ENCODE results near the gene RNU6-1. TPM values are rescaled to one million over a fixed set of nuclear protein-coding genes. Genes with fewer than 3 reads are reported as not detected.

RNU6-1 gene
- total and polyA plus RNA-seq, 2 donors (not counting 1 experiment from before 2014, with no cell fraction given), result not detected

DNA sequence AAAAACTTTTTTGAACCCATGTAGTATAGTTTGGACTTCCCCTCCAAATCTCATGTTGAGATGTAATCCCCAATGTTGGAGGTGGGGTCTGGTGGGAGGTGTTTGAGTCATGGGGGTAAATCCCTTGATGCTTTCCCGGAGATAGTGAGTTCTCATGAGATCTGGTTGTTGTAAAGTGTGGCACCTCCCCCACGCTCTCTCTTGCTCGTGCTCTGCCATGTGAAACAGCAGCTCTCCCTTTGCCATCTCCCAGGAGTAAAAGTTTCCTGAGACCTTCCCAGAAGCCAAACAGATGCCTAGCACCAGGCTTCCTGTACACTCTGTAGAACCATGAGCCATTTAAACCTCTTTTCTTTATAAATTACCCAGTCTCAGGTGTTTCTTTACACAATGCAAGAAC, 16.0 kb upstream of the RNU6-1 start:
- ChIA-PET POLR2A (no interaction called here), CTCF (no interaction called here)
- H3K36me3 ChIP-seq (replicated peaks in 1 of 2; ENCODE audit: control extremely low read depth in 1 of 2, control insufficient read depth in 1 of 2, extremely low read depth in 1 of 2, insufficient read depth in 2 of 2, low read length in 1 of 2), result no peaks in the 10 kb centered on the region
- intact Hi-C loops (cut with micrococcal nuclease), result no loop called here
- H3K4me3 Mint-ChIP-seq, result no peak overlapping the region
- no peak overlapping the region for H3K27ac ChIP-seq (ENCODE audit: low read length in 2 of 2)
- H2AFZ ChIP-seq (ENCODE audit: insufficient read depth, low read depth, low read length, poor library complexity, severe bottlenecking), result no peak overlapping the region
- no peaks in the 10 kb centered on the region for H3K27me3 ChIP-seq (replicated peaks in 1 of 4; ENCODE audit: control extremely low read depth in 1 of 4, control insufficient read depth in 3 of 4, insufficient read depth in 4 of 4, low read length in 3 of 4)
- no peaks in the 10 kb centered on the region for H4K20me1 ChIP-seq (ENCODE audit: control insufficient read depth, insufficient read depth, low read length, poor library complexity, severe bottlenecking)
- H3K79me2 ChIP-seq (ENCODE audit: control insufficient read depth, insufficient read depth, low read length), result no peaks in the 10 kb centered on the region
- peaks cover 3 to 12% of the 10 kb centered on the region in 2 donors for H3K4me1 ChIP-seq (ENCODE audit: control insufficient read depth in 2 of 2, insufficient read depth in 2 of 2, low read length in 2 of 2)
- DNase-seq (no peak), ATAC-seq (ENCODE audit: low read depth) (no peak)
- TF ChIP-seq EZH2 (IDR thresholded peaks at IDR 0.05; ENCODE audit: borderline replicate concordance, insufficient read depth, low read depth, low read length, poor library complexity, severe bottlenecking) (no peak), CTCF (IDR thresholded peaks at IDR 0.05) (no peak)
- no peak overlapping the region for H3K27ac Mint-ChIP-seq
- no peaks in the 10 kb centered on the region for H3K27me3 Mint-ChIP-seq
- peaks cover 0 to 10% (median 0%) of the 10 kb centered on the region in 3 donors for H3K9me3 ChIP-seq (ENCODE audit: control extremely low read depth in 1 of 3, control insufficient read depth in 2 of 3, insufficient read depth in 1 of 3, low read length in 2 of 3)
- no peaks in the 10 kb centered on the region for H3K9me3 Mint-ChIP-seq (ENCODE audit: insufficient read depth)
- 0% methylated on average over 2 of the region's 3 CpGs for WGBS (ENCODE audit: insufficient coverage)
- no peak overlapping the region for H3K9ac ChIP-seq (ENCODE audit: low read length)
- peaks cover 16% of the 10 kb centered on the region for H3K4me1 Mint-ChIP-seq
- no peak overlapping the region for H3K4me2 ChIP-seq (replicated peaks; ENCODE audit: low read depth, low read length, poor library complexity, severe bottlenecking)
- no peak overlapping the region for H3K4me3 ChIP-seq (ENCODE audit: control extremely low read depth in 1 of 5, extremely low read depth in 1 of 5, insufficient read depth in 1 of 5, low read depth in 2 of 5, low read length in 4 of 5)

DNA sequence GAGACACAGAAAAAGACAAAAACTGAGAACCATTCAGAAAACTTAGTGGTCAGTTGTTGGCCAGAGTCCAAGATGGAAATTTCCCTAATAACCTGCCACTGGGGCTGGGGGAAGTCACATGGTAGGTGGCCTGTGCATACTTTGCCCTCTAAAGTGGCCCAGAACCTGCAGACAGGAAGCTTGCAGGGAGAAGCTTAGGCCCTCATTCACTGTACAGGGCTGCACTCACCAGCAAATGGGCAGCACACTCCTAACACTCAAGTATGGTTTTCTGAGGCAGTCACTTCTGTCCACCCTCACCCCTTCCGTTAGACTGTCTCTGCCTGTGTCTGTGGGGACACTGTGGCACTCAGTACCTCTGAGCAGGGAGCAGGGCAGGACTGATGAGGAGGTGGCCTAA, 14.5 kb upstream of the RNU6-1 start:
- Histone ChIP-seq H3K79me2 (ENCODE audit: control insufficient read depth, insufficient read depth, low read length) (no peaks in the 10 kb centered on the region), H3K4me1 (ENCODE audit: control insufficient read depth in 2 of 2, insufficient read depth in 2 of 2, low read length in 2 of 2) (peaks cover 3 to 15% of the 10 kb centered on the region in 2 donors), H3K9me3 (ENCODE audit: control extremely low read depth in 1 of 3, control insufficient read depth in 2 of 3, insufficient read depth in 1 of 3, low read length in 2 of 3) (peaks cover 0 to 10% (median 4%) of the 10 kb centered on the region in 3 donors), H3K27me3 (replicated peaks in 1 of 4; ENCODE audit: control extremely low read depth in 1 of 4, control insufficient read depth in 3 of 4, insufficient read depth in 4 of 4, low read length in 3 of 4) (peaks cover 0 to 8% (median 3%) of the 10 kb centered on the region in 4 experiments), H2AFZ (ENCODE audit: insufficient read depth, low read depth, low read length, poor library complexity, severe bottlenecking) (no peak overlapping the region), H3K27ac (ENCODE audit: low read length in 2 of 2) (no peak overlapping the region), H3K4me3 (ENCODE audit: control extremely low read depth in 1 of 5, extremely low read depth in 1 of 5, insufficient read depth in 1 of 5, low read depth in 2 of 5, low read length in 4 of 5) (no peak overlapping the region), H4K20me1 (ENCODE audit: control insufficient read depth, insufficient read depth, low read length, poor library complexity, severe bottlenecking) (no peaks in the 10 kb centered on the region), H3K36me3 (replicated peaks in 1 of 2; ENCODE audit: control extremely low read depth in 1 of 2, control insufficient read depth in 1 of 2, extremely low read depth in 1 of 2, insufficient read depth in 2 of 2, low read length in 1 of 2) (no peaks in the 10 kb centered on the region), H3K9ac (ENCODE audit: low read length) (no peak overlapping the region), H3K4me2 (replicated peaks; ENCODE audit: low read depth, low read length, poor library complexity, severe bottlenecking) (no peak overlapping the region)
- Mint-ChIP-seq H3K27me3 (peaks cover 10% of the 10 kb centered on the region), H3K4me1 (peaks cover 19% of the 10 kb centered on the region), H3K9me3 (ENCODE audit: insufficient read depth) (no peaks in the 10 kb centered on the region), H3K27ac (no peak overlapping the region), H3K4me3 (no peak overlapping the region)
- no peak for TF ChIP-seq EZH2 (IDR thresholded peaks at IDR 0.05; ENCODE audit: borderline replicate concordance, insufficient read depth, low read depth, low read length, poor library complexity, severe bottlenecking)
- no peak for TF ChIP-seq CTCF (IDR thresholded peaks at IDR 0.05)
- ATAC-seq (ENCODE audit: low read depth), result no peak
- WGBS (ENCODE audit: insufficient coverage), result no CpG with 5 or more reads among the region's 1 CpG
- DNase-seq, result no peak
- POLR2A ChIA-PET, result no interaction called here
- intact Hi-C loops (cut with micrococcal nuclease), result no loop called here
- CTCF ChIA-PET, result interaction anchor here (1.9 kb wide), 1 partner anchor 8 kb away, joined by 8 read pairs; no protein-coding TSS in a partner anchor

All from B cell (primary cell).